Adipose tissue (tissue), 3 donors: Measurements from ENCODE around the gene TRAF3. TPM values are rescaled to one million over a fixed set of nuclear protein-coding genes. Genes with fewer than 3 reads are reported as not detected.
"Not testable (repeated sequence)": the region's sequence is repeated elsewhere in the genome, so short reads cannot be mapped to it uniquely, and the experiment has no call there.

Source experiments
- H3K27ac ChIP-seq: one replicate; pipeline ENCODE4 v1.5.1; 2013; ENCODE audit warnings: low read depth, low read length
- WGBS, 3 donors: extraction: QIAGEN DNeasy Blood & Tissue Kit; methylation state at CpG; one replicate each; pipeline ENCODE4 v1.1.7; 2013; 5-methylcytosine and 5-hydroxymethylcytosine counted together
- polyA plus RNA-seq, 3 donors: library from polyadenylated mRNA; stranded (reverse); fragments of 200-250 nt; gene quantifications; one replicate each; pipeline ENCODE4 v1.2.3, GENCODE V29; 2013
- donor health status: healthy with polysubstance abuse.
- donor health status: Bipolar disorder and iron deficiency.
- donor health status: healthy.

The TRAF3 gene
- polyA plus RNA-seq, 3 donors: 2.7 to 13.5 (median 7.5) TPM

- 48 to 80% (median 49%) methylated on average over 9 of the region's 9 CpGs for WGBS, 3 donors
- no peak overlapping the region for H3K27ac ChIP-seq
Measured at GRCh38 chr14:102893452-102893851, 116.2 kb downstream of the TRAF3 start.

- not testable (repeated sequence) for H3K27ac ChIP-seq
Measured at GRCh38 chr14:102896735-102897134, 119.5 kb downstream of the TRAF3 start.

- H3K27ac ChIP-seq: no peak overlapping the region
- 88 to 92% (median 89%) methylated on average over 14 of the region's 14 CpGs for WGBS, 3 donors
Measured at GRCh38 chr14:102897299-102898027, 120.2 kb downstream of the TRAF3 start.

- no peak overlapping the region for H3K27ac ChIP-seq
- WGBS, 3 donors: 80 to 97% (median 97%) methylated on average over 6 of the region's 6 CpGs
Measured at GRCh38 chr14:102898298-102898697, 121.0 kb downstream of the TRAF3 start.

- H3K27ac ChIP-seq: no peak overlapping the region
- 88 to 90% (median 89%) methylated on average over 18 of the region's 18 CpGs for WGBS, 3 donors
Measured at GRCh38 chr14:102898776-102899515, 121.7 kb downstream of the TRAF3 start.

- 97 to 98% (median 98%) methylated on average over 8 of the region's 8 CpGs for WGBS, 3 donors
- no peak overlapping the region for H3K27ac ChIP-seq
Measured at GRCh38 chr14:102899516-102899900, 122.3 kb downstream of the TRAF3 start.

DNA sequence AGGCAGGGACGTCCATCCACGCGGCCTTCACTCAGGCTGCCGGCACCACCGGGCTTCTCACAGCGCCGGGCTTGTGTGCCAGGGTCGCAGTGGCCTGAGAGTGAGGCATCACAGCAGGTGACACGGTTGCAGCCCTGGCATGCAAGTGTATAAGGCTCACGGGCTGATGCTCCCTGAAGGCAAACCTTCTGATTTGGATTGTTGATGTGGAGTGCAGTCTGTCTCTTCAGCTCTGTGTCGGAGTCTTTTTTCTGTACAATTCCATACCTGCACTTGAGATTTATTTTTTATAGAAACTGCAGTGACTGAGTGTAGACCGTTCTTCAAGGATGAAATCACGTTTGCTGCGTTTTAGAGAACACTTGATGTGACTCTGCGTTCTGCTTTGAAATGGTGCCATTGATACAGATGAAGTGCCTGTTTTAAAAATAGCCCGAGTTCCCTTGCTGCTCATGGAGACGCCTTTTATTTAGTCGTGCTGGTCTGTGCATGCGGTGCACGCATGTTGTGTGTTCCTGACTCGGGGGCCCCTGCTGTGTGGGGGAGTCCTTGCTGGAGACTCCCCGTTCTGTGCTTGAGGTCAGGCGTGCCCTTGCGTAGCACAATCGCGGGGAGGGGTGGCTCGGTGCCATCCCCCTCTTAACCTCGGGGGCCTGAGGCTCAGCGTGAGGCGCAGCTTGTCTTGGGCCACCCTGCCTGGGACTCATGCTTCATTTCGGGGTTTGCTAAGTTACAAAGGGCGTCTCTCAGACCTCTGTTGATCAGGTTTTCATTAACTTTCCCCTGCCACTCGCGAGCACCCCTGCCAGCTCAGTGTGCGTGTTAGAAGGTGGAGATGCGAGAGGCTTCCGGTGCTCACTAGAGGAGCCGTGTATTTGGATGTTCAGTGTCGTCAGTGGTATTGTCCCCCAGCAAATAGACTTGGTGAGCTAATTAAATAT lies 123.7 kb downstream of the TRAF3 start:
- H3K27ac ChIP-seq: no peak overlapping the region
- WGBS, 3 donors: 77 to 85% (median 78%) methylated on average over 39 of the region's 39 CpGs

GRCh38 chr14:102901633-102902032 lies 124.4 kb downstream of the TRAF3 start:
- no peak overlapping the region for H3K27ac ChIP-seq
- WGBS, 3 donors: 53 to 78% (median 74%) methylated on average over 4 of the region's 4 CpGs

DNA sequence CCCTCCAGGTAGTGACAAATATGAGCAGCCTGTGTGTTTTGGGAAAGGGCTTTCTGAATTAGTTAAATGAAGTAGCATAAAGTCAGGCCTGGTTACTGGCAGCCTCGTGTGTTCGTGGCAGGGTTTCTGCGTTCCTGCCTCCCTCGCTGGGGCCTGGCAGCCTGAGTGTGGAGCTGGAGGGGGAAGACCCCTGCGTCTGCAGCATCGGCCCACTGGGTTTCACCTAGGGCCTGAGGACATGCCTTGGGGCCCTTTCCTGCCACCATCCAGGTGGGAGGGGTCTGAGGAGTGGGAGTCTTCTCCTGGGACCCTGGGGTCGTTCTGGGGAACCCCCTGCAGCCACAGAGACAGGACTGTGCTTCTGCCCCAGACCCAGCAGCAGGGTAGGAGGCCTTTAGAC lies 124.8 kb downstream of the TRAF3 start:
- no peak overlapping the region for H3K27ac ChIP-seq
- WGBS, 3 donors: 82 to 90% (median 83%) methylated on average over 7 of the region's 7 CpGs

- WGBS, 3 donors: 79 to 93% (median 89%) methylated on average over 12 of the region's 12 CpGs
- no peak overlapping the region for H3K27ac ChIP-seq
Measured at GRCh38 chr14:102902523-102903247, 125.4 kb downstream of the TRAF3 start.

GRCh38 chr14:102903248-102903888 lies 126.1 kb downstream of the TRAF3 start:
- WGBS, 3 donors: 90 to 97% (median 96%) methylated on average over 29 of the region's 29 CpGs
- H3K27ac ChIP-seq: no peak overlapping the region

GRCh38 chr14:102903889-102904512 lies 126.8 kb downstream of the TRAF3 start:
- H3K27ac ChIP-seq: no peak overlapping the region
- WGBS, 3 donors: 96 to 98% (median 98%) methylated on average over 7 of the region's 7 CpGs

GRCh38 chr14:102905116-102906108 lies 128.2 kb downstream of the TRAF3 start:
- no peak overlapping the region for H3K27ac ChIP-seq
- WGBS, 3 donors: 94 to 96% (median 96%) methylated on average over 38 of the region's 38 CpGs

DNA sequence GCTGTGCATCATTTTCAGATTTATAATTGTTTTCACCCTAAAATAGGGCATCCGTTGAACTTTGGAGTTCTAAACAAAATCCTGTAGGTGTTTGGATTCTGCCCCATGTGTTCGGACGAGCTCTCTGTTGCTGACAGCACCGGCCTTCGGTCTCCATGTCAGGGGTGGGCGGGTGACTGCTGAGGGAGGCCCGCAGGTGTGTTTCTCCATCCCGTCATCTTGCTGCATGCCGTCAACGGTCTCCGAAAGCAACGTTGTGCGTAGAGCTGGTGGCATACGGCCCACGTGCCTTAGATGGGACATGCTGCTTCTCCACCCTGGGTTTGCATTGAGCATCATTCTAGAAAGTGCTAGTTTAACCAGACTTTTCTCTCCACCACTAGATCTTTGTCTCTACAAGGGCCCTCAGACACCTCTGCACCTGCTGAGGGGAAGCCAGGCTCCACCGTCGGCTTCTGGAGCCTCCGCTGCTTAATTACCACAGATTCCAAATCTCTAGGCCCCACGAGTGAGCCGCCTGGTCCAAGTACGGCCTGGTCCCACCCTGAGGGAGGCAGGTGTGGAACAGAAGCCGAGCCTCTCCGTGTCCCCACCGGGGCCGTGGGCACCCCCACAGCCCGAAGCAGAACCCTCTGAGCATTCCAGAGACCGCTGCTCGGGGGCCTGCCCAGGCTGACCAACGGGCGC lies 129.5 kb downstream of the TRAF3 start:
- WGBS, 3 donors: 97% methylated on average over 29 to 30 of the region's 30 CpGs
- H3K27ac ChIP-seq: no peak overlapping the region

DNA sequence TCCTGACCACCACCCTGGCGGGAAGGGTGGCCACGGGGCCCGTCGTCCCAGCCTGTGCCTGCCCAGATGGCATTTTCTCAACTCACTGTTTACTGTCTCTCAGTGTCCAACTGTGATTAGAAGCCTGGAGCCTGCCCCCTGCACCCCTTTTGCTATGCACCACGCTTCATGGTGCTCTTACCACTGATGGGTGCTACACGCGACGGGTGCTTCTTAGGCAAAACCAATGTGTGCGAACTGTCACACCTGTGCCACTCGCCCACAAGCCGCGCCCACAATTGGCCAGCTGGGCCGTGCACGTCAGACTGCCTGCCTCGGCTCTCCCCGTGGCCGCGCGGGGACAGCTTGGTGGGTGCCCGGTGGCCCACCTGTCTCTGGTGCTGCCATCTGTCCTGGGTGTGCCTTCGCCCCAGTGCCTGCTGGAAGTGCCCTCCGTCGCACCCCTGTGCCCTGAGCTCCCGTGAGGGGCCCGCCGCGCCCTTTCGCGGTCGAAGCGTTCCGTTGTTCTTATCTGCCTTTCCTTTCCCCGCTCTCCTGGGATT lies 130.1 kb downstream of the TRAF3 start:
- WGBS, 3 donors: 95 to 97% (median 96%) methylated on average over 31 to 33 of the region's 33 CpGs

More for the DNA sequence above, 130.1 kb downstream of the TRAF3 start:
- no peak overlapping the region for H3K27ac ChIP-seq
